HG02870 (cell line): Measurements from ENCODE around the gene KANK2.

Source experiments
- ATAC-seq: cut with Tn5 transposase; IDR thresholded peaks from one replicate; pipeline ENCODE4 v1.9.1; 2021; ENCODE audit warnings: mild to moderate bottlenecking, moderate library complexity; ENCODE audit not compliant: unreplicated experiment

KANK2 gene

GRCh38 chr19:11197291-11198174, at the start of gene KANK2:
TSS of gene KANK2 (minus strand) at chr19:11197545. CDS start at chr19:11194511, 3,034 bp downstream.
- peak; percentile 66 for ATAC-seq

DNA sequence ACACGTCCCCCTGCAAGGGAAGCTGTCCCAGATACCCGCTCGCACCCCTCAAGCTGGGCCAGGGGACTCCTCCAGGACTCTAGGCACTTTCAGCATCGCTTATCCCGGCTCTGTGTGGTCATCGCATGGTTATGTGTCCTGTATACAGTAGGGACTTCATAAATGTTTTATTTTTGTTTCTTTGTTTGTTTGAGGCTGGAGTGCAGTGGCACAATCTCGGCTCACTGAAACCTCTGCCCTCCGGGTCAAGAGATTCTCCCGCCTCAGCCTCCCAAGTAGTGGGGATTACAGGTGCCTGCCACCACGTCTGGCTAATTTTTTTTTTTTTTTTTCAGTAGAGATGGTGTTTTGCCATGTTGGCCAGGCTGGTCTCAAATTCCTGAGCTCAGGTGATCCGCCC, 49.6 kb upstream of the KANK2 start:
- ATAC-seq, result no peak

GRCh38 chr19:11244846-11245589, 47.7 kb upstream of the KANK2 start:
- ATAC-seq, result no peak

DNA sequence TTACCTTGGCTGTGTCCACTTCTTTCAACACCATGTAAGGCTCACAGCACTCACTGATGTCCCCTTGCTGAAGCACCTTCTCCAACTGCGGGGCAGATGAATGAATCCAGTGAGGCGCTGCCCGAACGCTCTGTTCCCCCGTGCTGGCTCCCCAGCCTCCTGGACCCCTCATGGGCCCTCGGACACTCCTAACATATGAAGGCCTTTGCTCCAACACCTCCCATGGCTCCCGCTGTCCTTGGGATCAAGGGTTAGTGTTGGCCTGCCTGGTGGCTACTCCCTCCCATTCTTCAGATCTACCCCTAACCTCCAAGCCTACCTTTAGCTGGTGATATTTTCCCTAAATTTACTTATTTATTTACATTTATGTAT, 46.4 kb upstream of the KANK2 start:
- no peak for ATAC-seq

DNA sequence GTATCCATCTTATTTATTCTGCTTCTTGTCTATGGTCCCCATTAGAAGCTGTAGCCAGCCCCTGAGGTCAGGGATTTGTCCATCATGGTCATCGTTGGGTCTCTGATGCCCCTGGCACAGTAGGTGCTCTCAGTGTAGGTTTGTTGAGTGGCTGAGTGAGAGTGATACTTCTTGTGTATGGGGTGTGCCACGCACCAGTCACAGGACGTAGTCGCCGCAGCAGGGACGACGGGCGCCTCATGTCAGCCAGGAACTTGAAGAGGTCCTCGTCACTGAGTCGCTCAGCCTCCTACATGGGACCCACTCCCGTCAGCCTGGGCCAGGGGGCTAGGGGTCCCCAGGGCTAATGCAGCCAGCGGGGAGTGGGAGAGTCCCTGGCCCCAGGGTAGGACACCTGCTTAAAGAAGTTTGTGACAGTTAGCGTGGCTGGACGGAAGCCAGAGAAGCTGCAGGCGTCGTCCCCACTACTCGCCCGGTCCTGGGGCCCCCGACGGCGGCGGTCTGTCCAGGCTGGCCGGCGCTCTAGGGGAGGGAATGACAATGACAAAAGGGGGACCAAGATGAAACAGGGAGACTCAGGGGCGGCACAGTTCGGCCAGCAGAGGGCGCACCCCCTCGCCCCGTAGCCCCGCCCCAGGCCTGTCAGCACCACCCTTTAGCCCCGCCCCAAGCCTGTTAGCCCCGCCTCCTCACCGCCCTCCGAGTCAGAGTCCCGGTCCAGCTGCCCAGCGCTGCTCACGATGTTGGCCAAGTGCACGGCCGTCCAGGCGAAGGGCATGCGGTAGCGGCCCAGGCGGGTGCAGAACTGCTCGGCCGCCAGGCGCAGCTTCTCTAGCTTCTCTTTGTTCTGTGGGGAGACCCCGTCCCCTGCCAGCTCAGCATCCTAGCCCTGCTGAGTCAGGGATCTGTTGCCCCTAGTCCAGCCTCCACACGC, 45.8 kb upstream of the KANK2 start:
- ATAC-seq, result no peak

DNA sequence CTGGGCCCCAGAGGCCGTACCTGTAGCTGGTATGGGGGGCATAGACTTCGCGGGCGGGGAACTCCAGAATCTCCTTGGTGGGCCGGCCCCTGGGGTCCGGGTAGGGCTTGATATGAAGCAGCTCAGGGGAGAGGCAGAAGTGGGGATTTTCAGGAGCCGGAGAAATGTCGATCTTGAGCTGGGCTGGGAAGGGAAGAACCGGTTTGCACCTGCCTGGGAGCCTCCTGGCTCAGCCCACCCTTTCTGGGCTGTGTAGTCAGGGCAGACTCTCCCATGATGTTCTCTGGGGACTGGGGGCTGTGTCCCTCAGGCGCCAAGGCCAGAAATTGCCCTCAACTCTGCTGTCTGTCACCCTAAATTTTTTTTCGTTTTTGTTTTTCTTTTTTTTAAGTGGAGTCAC, 44.7 kb upstream of the KANK2 start:
- ATAC-seq, result no peak

DNA sequence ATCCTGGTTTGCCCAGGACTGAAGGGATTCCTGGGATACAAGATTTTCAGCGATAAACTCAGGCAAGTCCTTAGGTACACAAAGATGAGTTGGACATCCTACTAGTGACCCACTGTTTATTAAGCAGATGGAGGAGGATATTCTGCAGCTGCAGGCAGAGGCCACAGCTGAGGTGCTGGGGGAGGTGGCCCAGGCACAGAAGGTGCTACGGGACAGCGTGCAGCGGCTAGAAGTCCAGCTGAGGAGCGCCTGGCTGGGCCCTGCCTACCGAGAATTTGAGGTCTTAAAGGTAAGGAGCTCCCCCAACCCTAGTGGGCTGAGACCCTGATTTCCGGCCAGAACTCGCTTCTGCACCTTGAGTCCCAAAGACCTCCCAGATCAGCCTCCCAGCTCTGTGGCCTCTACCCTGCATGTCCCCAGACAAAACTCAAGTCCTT, 42.7 kb upstream of the KANK2 start:
- no peak for ATAC-seq

GRCh38 chr19:11239377-11240000, 42.1 kb upstream of the KANK2 start, which contains the start of gene ANGPTL8:
TSS of gene ANGPTL8 (plus strand) at chr19:11239619. CDS start at chr19:11239638, 19 bp downstream.
- ATAC-seq, result no peak

GRCh38 chr19:11238781-11239376, 41.5 kb upstream of the KANK2 start:
- ATAC-seq, result no peak

DNA sequence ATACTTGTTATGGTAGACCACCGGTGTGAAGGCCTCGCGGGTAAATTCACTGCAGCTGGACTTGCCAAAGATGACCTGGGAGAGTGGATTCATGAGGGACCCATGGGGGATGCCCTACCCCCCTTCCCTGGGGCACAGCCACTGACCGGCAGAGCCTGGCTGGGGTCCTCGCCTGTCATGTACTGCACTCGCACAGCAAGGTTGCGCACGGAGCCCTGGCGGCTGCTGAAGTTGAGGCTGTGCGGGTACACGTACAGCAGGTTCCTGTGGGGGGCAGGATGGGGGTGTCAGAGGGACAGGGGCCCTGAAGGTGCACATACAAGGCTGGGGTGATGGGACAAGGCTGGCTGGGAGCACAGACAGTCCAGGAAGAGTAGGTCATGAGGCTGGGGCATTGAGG, 40.7 kb upstream of the KANK2 start:
- no peak for ATAC-seq

DNA sequence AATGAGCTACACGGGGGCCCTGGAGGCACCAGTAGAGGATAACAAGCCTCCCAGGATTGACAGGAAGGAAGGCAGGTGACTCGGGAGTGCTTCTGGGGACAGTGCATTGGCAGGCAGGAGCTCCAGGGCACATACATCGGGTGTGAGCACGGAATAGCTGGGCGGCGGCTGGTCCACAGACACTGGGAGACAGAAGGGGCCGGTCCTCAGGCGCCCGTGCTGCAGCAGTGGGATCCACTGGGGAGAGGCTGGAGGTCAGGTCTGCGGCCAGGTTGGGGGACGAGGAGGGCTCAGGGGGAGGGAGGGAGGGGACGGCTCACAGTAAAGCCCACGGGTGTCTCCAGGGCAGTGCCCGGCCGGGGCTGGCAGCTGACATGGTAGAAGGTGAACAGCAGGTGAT, 40.0 kb upstream of the KANK2 start:
- no peak for ATAC-seq

- no peak for ATAC-seq
These were observed 39.3 kb upstream of the KANK2 start for GRCh38 chr19:11236324-11237301.

- ATAC-seq, result no peak
These were observed 37.2 kb upstream of the KANK2 start for GRCh38 chr19:11234486-11235075.

- no peak for ATAC-seq
These were observed 35.7 kb upstream of the KANK2 start for GRCh38 chr19:11233073-11233472.

GRCh38 chr19:11232555-11232954, 35.2 kb upstream of the KANK2 start:
- no peak for ATAC-seq

GRCh38 chr19:11230621-11231386, 33.5 kb upstream of the KANK2 start:
- no peak for ATAC-seq

DNA sequence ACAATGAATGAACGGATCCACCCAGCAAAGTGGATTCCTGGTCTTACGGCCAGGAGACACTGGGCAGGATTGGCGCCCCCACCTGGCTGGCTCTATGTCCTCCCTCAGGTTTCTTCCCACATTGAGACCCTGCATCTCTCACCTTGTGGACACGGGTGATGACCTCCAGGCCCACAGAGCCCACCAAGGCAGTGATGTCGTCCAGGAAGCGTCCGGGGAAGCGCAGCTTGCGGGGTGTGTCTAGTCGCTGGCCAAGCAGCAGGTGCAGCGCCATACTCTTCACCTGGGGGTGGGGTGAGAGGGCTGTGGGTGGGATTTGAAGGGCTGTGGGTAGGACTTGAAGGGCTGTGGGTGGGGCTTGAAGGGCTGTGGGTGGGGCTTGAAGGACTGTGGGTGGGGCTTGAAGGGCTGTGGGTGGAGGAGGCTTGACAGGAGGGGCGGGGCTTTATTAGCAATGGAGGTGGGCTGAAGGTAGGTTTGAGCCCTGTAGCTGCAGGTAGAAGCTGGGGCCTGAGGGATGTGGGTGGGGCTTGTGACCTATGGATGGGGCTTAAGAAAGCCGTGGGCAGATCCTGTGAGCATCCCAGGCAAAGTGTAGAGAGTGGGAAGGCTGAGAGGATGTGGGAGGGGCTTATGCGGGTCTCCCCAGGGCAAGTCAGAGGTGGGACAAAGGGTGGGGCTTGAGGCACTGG, 30.0 kb upstream of the KANK2 start:
- ATAC-seq, result no peak
